ENCODE results near the gene UBE2U.
A peak's percentile ranks its signal among the peaks of the same experiment; 100 is the strongest.

The UBE2U gene

GRCh38 chr1:64203420-64203819, at the start of gene UBE2U:
UBE2U (plus strand) TSS chr1:64203623; CDS start chr1:64204051, 428 bp downstream.
- DNase-seq = no peak

- DNase-seq = no peak
Measured at GRCh38 chr1:64155278-64155677, 48.1 kb upstream of the UBE2U start.

- no peak for DNase-seq
Measured at GRCh38 chr1:64161357-64161941, 42.0 kb upstream of the UBE2U start.

GRCh38 chr1:64162151-64162550, 41.3 kb upstream of the UBE2U start:
- no peak for DNase-seq

- no peak for DNase-seq
Measured at GRCh38 chr1:64162804-64163203, 40.6 kb upstream of the UBE2U start.

- DNase-seq = no peak
Measured at GRCh38 chr1:64163431-64163830, 40.0 kb upstream of the UBE2U start.

GRCh38 chr1:64163970-64164369, 39.5 kb upstream of the UBE2U start:
- DNase-seq = no peak

- no peak for DNase-seq
Measured at GRCh38 chr1:64166629-64167028, 36.8 kb upstream of the UBE2U start.

- DNase-seq = no peak
Measured at GRCh38 chr1:64167176-64167575, 36.2 kb upstream of the UBE2U start.

- DNase-seq = no peak
Measured at GRCh38 chr1:64171246-64171645, 32.2 kb upstream of the UBE2U start.

GRCh38 chr1:64171797-64172281, 31.6 kb upstream of the UBE2U start:
- peak; percentile 20 for DNase-seq

- no peak for DNase-seq
Measured at GRCh38 chr1:64172458-64172983, 30.9 kb upstream of the UBE2U start.

- no peak for DNase-seq
Measured at GRCh38 chr1:64173336-64173940, 30.0 kb upstream of the UBE2U start.

GRCh38 chr1:64175639-64176038, 27.8 kb upstream of the UBE2U start:
- DNase-seq = no peak

- DNase-seq = no peak
Measured at GRCh38 chr1:64176659-64177058, 26.8 kb upstream of the UBE2U start.

GRCh38 chr1:64179588-64179987, 23.8 kb upstream of the UBE2U start:
- DNase-seq = no peak

- no peak for DNase-seq
Measured at GRCh38 chr1:64182207-64182606, 21.2 kb upstream of the UBE2U start.

- DNase-seq = no peak
Measured at GRCh38 chr1:64183395-64184002, 19.9 kb upstream of the UBE2U start.

- DNase-seq = no peak
Measured at GRCh38 chr1:64184003-64184440, 19.4 kb upstream of the UBE2U start.

- no peak for DNase-seq
Measured at GRCh38 chr1:64186138-64186897, 17.1 kb upstream of the UBE2U start.

GRCh38 chr1:64186898-64187280, 16.5 kb upstream of the UBE2U start:
- no peak for DNase-seq

- DNase-seq = no peak
Measured at GRCh38 chr1:64187646-64188045, 15.8 kb upstream of the UBE2U start.

- no peak for DNase-seq
Measured at GRCh38 chr1:64192290-64192689, 11.1 kb upstream of the UBE2U start.
